RWPE1 (cell line): Measurements from ENCODE around the gene TPT1.

Experiments
- CTCF ChIA-PET: fragments of 350-600 bp; sonication (Branson Sonifier 250); formaldehyde crosslinking; extraction: SDS; loops from one replicate; lab custom pipeline; 2021; lab: Yijun Ruan, JAX
- POLR2A ChIA-PET: fragments of 400-600 bp; formaldehyde crosslinking; extraction: SDS; loops from one replicate; lab custom pipeline; 2020; ENCODE audit warnings: antibody characterized with exemption; ENCODE audit not compliant: low non-redundant PET; lab: Yijun Ruan, JAX
- DNase-seq: peaks from one replicate; pipeline ENCODE4 v3.0.0; 2012; ENCODE audit warnings: low spot score
- H3K27ac ChIP-seq: fragments of 450-650 bp; 2 replicates; pipeline ENCODE4 v1.5.1; 2017
- TF ChIP-seq, protein P1 (sequence below): fragments of 450-650 bp; conservative IDR thresholded peaks from 2 replicates; pipeline ENCODE4 v1.5.1; 2017; ENCODE audit warnings: low read depth, mild to moderate bottlenecking

TPT1 gene

DNA sequence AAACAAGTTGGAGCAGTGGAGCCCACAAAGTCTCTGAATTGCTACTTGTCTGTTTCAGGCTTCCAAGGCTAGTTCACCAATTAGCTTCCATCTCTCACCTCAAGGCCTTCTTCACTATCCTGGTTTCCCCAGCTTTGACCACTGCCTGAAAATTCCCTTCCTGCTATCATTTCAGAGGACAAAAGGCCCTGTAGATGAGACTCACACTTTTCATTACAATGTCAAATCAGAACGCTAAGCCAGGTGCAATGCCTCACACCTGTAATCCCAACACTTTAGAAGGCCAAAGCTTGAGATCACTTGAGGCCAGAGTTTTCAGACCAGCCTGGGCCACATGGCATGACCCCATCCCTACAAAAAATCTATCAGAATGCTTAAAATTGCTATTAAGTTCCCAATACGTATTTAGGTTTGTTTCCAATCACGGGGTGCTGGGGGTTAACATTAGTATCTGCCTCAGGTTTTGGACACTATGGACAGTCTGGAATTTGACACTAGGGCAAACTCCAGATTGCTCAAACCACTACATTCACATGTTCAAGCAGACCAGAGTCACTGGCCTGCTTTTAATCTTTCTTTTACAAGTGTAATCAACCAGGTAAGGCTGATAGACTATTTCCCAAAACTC is 5.5 kb downstream of the TPT1 start:
- CTCF ChIA-PET, result interaction anchor here (1.1 kb wide), 1 partner anchor 289 kb away, joined by 5 read pairs; no protein-coding TSS in a partner anchor
- POLR2A ChIA-PET, result interaction anchor here (0.5 kb wide), 1 partner anchor 29 kb away, joined by 5 read pairs; no protein-coding TSS in a partner anchor
- TF ChIP-seq, protein P1, sequence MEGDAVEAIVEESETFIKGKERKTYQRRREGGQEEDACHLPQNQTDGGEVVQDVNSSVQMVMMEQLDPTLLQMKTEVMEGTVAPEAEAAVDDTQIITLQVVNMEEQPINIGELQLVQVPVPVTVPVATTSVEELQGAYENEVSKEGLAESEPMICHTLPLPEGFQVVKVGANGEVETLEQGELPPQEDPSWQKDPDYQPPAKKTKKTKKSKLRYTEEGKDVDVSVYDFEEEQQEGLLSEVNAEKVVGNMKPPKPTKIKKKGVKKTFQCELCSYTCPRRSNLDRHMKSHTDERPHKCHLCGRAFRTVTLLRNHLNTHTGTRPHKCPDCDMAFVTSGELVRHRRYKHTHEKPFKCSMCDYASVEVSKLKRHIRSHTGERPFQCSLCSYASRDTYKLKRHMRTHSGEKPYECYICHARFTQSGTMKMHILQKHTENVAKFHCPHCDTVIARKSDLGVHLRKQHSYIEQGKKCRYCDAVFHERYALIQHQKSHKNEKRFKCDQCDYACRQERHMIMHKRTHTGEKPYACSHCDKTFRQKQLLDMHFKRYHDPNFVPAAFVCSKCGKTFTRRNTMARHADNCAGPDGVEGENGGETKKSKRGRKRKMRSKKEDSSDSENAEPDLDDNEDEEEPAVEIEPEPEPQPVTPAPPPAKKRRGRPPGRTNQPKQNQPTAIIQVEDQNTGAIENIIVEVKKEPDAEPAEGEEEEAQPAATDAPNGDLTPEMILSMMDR, result no peak
- peak overlapping the region; percentile 60 for H3K27ac ChIP-seq
- DNase-seq, result no peak

DNA sequence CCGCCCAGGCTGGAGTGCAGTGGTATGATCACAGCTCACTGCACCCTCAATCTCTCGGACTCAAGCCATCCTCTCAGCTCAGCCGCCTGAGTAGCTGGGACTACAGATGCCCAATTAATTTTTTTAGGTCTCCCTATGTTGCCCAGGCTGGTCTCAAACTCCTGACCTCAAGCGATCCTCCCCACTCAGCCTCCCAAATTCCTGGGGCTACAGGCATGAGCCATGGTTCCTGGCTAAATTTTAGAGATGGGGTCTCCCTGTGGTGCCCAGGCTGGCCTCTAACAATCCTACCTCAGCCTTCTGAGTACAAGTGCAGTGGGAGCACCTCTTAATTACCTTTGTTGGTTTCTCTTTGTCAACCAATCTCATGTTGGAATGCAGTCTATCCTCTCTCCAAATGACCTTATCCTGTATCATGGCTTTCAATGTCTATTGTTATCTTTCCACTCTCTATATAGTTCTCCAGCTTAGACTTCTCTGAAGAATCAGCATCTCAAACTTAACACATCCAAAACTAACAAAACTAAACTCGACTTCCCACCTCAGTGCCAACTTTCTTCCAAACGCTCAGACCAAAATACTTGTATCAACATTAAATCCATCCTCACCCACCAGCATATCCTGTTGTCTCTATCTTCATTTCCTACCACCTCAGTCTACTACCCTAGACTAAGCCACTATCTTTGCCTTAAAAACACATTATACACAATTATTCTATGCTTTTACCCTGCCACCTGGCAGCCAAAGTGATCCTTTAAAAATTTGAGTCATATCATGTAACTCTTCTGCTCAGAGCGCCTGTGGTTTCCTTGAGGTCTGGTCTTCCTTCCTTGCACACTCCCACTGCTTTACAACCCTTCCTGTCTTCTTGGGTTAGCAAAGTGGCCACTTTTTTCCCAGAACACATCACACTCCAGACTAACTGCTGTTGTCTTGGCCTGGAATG is 6.7 kb downstream of the TPT1 start:
- CTCF ChIA-PET, result interaction anchor here (0.5 to 0.6 kb wide), 2 partner anchors 11 to 273 kb away, joined by 5 to 7 read pairs; no protein-coding TSS in a partner anchor
- peak overlapping the region; percentile 73 for H3K27ac ChIP-seq
- POLR2A ChIA-PET, result no interaction called here
- TF ChIP-seq, protein P1, result no peak
- no peak for DNase-seq

DNA sequence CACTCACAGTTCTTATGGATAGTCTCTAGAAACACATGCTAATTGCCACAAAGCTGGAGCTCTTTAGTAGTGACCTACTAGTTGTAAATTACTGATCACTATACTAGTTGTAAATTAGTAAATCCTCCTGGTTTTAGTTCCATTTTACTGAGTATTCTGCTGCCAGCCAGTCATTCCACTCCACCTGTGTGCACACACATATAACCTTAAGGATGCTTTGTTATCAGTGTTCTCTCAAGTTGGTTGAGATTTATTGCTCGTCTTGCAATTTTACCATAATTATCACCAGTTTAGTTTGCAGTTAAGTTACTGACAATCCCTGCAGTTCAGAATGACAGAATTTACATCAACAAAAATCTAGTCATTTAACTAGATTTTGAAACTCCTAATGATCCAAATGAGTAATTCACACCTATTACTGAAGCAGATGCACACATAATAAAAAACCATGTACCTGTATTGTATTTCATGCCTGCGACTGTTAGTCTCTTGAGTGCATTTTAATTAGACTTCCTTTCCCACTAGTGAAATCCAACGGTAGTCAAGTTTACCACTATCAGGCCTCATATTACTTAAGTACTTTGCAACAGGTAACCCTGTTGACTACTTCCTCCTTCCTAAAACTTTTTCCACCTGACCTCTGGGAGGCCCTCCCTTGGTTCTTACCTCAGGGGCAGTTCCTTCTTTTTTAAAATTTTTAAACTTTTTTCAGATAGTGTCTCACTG is 7.6 kb downstream of the TPT1 start:
- no peak for DNase-seq
- POLR2A ChIA-PET, result no interaction called here
- peak overlapping the region; percentile 73 for H3K27ac ChIP-seq
- CTCF ChIA-PET, result interaction anchor here (0.6 kb wide), 1 partner anchor 10 kb away, joined by 5 read pairs; no protein-coding TSS in a partner anchor
- TF ChIP-seq, protein P1, result no peak

DNA sequence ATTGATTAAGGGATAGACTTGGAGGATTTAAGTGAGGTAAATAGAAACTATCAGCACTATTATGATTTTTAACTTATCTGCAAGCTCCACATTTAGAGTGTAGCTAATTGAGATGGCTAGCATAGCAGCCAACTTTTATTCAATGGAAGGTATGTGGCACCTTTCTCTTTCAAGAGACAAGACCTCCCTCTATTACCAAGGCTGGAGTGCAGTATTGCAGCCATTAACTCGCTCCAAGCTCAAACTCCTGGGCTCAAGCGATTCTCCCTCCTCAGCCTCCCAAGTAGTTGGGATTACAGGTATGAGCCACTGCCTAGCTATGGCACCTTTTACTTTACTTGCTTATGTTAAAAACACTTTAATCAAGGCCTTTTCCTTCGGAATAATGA is 8.2 kb downstream of the TPT1 start:
- DNase-seq, result no peak
- H3K27ac ChIP-seq, result no peak overlapping the region
- ChIA-PET CTCF (no interaction called here), POLR2A (no interaction called here)
- TF ChIP-seq, protein P1, result no peak

DNA sequence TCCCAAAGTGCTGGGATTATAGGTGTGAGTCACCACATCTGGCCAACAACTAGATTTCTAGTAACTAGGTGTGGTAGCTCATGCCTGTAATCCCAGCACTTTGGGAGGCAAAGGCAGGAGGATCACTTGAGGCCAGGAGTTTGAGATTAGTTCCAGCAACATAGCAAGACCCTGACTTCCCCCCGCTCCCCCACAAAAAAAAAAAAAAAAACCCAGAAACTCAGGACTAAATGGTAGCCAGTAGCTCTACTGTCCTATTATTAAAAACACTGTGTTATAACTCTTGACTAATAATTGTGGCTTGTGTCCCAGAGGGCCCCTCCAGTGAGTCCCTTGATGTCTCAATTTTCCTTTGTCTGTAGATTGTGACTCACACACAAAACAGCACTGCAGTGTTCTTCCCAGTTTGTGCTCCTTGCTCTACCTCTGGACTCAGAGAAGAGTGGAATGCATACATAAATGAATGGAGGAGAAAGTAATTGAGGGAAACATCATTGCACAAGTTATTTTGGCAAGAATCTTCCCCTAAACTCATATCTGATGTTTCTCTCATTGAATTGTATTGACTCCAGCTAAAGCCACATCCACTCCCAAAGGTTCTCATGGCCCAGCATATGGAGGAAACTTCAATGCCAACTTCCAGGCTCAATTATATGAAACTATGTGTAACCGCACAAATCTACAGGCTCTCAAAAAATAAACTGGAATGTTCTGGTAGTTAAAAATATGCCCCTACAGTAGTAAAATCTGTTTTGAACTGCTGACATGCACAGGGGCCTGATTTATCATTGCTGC is 8.8 kb downstream of the TPT1 start:
- CTCF ChIA-PET, result interaction anchor here (0.5 kb wide), 1 partner anchor 181 kb away, joined by 3 read pairs; no protein-coding TSS in a partner anchor
- TF ChIP-seq, protein P1, result no peak
- peak overlapping the region; percentile 70 for H3K27ac ChIP-seq
- POLR2A ChIA-PET, result interaction anchor here (0.6 to 0.7 kb wide), 2 partner anchors 289 to 334 kb away, joined by 6 to 7 read pairs; no protein-coding TSS in a partner anchor
- peak; percentile 52 for DNase-seq
